ENCODE results near the gene ACTMAP. TPM values are rescaled to one million over a fixed set of nuclear protein-coding genes. Genes with fewer than 3 reads are reported as not detected.

Gene ACTMAP
- polyA plus RNA-seq, 1 of the 3 experiments (the other 2 are of a cell fraction) = 6.4 TPM

- H3K4me1 ChIP-seq (ENCODE audit: control insufficient read depth in 1 of 2, insufficient read depth in 2 of 2, low read depth in 1 of 2, low read length in 1 of 2) = peaks cover 6 to 9% of the 10 kb centered on the region in 2 experiments; a peak in 2 of 4 replicates
- no peak overlapping the region for H3K9ac ChIP-seq
- H3K79me2 ChIP-seq (ENCODE audit: insufficient read depth) = peaks cover 15% of the 10 kb centered on the region; the same call in 1 of the 2 replicates
- no peaks in the 10 kb centered on the region for H3K27me3 ChIP-seq (ENCODE audit: insufficient read depth)
- no peak for TF ChIP-seq IRF3 (IDR thresholded peaks at IDR 0.05; ENCODE audit: low read depth, low read length)
- TF ChIP-seq USF1 (IDR thresholded peaks at IDR 0.05; ENCODE audit: borderline replicate concordance, low read depth) = no peak
- TF ChIP-seq MEF2A (IDR thresholded peaks at IDR 0.05; ENCODE audit: borderline replicate concordance, low read depth) = no peak
- no peak for TF ChIP-seq FOXM1 (IDR thresholded peaks at IDR 0.05; ENCODE audit: low read depth)
- TF ChIP-seq TCF12 (IDR thresholded peaks at IDR 0.05) = no peak
- no peak for TF ChIP-seq REST (IDR thresholded peaks at IDR 0.05; ENCODE audit: low read depth, low read length)
- no peak for TF ChIP-seq FOXJ3 (CRISPR knock-in tag; IDR thresholded peaks at IDR 0.05)
- no peak for TF ChIP-seq ELF1 (IDR thresholded peaks at IDR 0.05)
- no peak for TF ChIP-seq EZH2phosphoT487 (IDR thresholded peaks at IDR 0.05; ENCODE audit: borderline replicate concordance, low read depth)
- TF ChIP-seq MAX (IDR thresholded peaks at IDR 0.05; ENCODE audit: low read depth) = no peak
- TF ChIP-seq SMC3 (IDR thresholded peaks at IDR 0.05; ENCODE audit: low read depth, low read length) = no peak
- TF ChIP-seq RCOR1 (IDR thresholded peaks at IDR 0.05; ENCODE audit: low read length) = no peak
- TF ChIP-seq MXI1 (IDR thresholded peaks at IDR 0.05; ENCODE audit: low read depth, low read length) = no peak
- TF ChIP-seq CHD2 (IDR thresholded peaks at IDR 0.05; ENCODE audit: low read length, partially characterized antibody) = no peak
- TF ChIP-seq YY1 (IDR thresholded peaks at IDR 0.05; ENCODE audit: low read depth) = no peak
- no peak for TF ChIP-seq TAF1 (IDR thresholded peaks at IDR 0.05; ENCODE audit: borderline replicate concordance, low read depth, low read length)
- H3K4me3 ChIP-seq (ENCODE audit: low read depth in 2 of 2, low read length in 1 of 2) = no peak overlapping the region
- no peaks in the 10 kb centered on the region for H4K20me1 ChIP-seq (ENCODE audit: insufficient read depth)
- H3K27ac ChIP-seq (ENCODE audit: low read depth in 2 of 2, low read length in 1 of 2) = no peak overlapping the region; a peak in 1 of 4 replicates
- no peak overlapping the region for H3K4me2 ChIP-seq
- 77% methylated on average over 7 of the region's 7 CpGs for WGBS (ENCODE audit: low lambda C conversion rate)
- H3K9me3 ChIP-seq = no peaks in the 10 kb centered on the region
- H3K9me2 ChIP-seq = no peaks in the 10 kb centered on the region
- H2AFZ ChIP-seq (ENCODE audit: low read depth) = no peak overlapping the region
- peaks cover 13% of the 10 kb centered on the region for H3F3A ChIP-seq (replicated peaks; ENCODE audit: insufficient read depth)
- ChIA-PET CTCF (interaction anchor here (1.6 kb wide), 2 partner anchors 18 to 30 kb away, joined by 3 to 5 read pairs; no protein-coding TSS in a partner anchor), POLR2A (interaction anchor here (1.5 to 3.3 kb wide), 3 partner anchors 18 to 113 kb away, joined by 4 to 31 read pairs (median 7); partner anchors contain the start of gene EGLN2)
- no peak for DNase-seq
- H3K36me3 ChIP-seq (replicated peaks in 1 of 2; ENCODE audit: control insufficient read depth in 1 of 2, insufficient read depth in 2 of 2, low read length in 1 of 2) = no peaks in the 10 kb centered on the region
Observed at GRCh38 chr19:40776364-40776763, 26.1 kb upstream of the ACTMAP start.

Data from SK-N-SH (cell line).